GM19238 (cell line): ENCODE data around the gene OVOL2.

Experiments used
- DNase-seq: peaks from one replicate; pipeline ENCODE4 v3.0.0; 2011; ENCODE audit warnings: low spot score; ENCODE audit not compliant: insufficient read length

OVOL2 gene

DNA sequence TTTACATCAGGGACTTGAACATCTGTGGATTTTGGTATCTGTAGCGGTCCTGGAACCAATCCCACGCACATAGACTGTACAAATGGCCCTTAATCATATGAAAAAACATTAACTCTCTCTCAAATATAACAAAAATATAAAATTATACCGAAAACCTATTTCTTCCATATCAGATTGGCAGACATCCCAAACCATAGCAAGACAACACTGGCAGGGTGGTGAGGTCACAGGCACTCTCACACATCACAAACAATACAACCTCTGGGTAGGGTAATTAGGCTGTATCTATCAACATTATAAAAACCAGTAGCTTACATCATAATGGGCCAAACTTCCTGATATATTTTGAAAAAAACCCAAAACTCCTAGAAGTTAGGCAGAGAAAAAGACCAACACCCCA is 40.9 kb downstream of the OVOL2 start:
- DNase-seq: no peak

DNA sequence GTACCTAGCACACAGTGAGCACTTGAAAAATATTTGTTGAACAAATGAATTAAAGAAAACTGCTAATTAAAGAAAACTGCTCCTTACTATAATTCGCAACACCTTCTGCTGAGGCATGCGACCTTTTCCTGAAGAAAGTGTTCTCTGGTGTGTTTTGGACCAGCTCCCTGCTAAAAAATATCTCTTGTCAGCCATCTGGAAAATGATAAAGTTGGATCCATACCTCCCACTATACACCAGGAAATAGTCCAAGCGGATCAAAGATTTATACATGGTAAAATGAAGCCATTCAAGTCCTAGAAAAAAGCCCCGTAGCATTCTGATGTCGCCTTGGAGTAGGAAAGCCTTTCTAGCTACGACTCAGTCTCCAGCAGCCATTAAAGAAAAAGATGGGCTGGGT is 43.3 kb downstream of the OVOL2 start:
- DNase-seq: no peak

DNA sequence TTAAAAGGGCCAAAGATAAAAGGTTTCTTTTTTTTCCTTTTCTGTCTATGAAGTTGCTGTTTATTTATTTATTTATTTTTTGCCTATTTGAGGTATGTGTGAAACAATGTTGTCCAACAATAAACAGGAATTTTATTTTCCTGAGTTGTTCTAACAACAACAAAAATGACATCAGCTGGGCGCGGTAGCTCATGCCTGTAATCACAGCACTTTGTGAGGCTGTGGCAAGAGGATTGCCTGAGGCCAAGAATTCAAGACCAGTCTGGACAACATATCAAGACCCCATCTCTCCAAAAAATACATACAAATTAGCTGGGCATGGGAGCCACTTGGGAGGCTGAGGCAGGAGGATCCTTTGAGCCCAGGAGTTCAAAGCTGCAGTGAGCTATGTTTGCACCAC is 44.8 kb downstream of the OVOL2 start:
- no peak for DNase-seq

DNA sequence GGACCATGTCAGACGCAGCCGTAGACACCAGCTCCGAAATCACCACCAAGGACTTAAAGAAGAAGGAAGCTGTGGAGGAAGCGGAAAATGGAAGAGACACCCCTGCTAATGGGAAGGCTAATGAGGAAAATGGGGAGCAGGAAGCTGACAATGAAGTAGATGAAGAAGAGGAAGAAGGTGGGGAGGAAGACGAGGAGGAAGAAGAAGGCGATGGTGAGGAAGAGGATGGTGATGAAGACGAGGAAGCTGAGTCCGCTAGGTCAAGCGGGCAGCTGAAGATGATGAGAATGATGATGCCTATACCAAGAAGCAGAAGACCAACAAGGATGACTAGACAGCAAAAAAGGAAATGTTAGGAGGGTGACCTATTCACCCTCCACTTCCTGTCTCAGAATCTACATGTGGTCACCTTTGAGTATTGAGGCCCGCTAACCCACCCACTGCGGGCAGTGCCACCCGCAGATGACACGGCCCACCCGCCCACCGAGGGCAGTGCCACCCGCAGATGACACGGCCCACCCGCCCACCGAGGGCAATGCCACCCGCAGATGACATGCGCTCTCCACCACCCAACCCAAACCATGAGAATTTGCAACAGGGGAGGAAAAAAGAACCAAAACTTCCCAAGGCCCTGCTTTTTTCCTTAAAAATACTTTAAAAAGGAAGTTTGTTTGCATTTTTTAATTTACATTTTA is 45.6 kb downstream of the OVOL2 start:
- no peak for DNase-seq

DNA sequence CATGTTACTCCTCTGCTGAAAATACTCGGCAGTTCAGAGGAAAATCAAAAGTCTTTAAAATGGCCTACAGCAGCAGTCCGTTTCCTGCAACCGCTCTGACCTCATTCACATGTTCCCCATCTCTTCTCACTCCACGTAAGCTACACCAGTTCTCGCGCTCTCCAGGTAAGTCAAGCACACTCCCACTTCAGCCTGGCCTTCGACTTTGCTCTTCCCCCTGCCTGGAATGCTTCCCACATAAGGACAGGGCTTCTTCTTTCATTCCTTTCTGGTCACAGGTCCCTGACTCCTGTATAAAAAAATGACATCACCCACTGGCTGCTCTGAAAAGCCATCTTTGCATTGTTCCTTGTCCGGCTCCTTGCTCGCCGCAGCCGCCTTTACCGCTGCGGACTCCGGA is 46.2 kb downstream of the OVOL2 start:
- no peak for DNase-seq

DNA sequence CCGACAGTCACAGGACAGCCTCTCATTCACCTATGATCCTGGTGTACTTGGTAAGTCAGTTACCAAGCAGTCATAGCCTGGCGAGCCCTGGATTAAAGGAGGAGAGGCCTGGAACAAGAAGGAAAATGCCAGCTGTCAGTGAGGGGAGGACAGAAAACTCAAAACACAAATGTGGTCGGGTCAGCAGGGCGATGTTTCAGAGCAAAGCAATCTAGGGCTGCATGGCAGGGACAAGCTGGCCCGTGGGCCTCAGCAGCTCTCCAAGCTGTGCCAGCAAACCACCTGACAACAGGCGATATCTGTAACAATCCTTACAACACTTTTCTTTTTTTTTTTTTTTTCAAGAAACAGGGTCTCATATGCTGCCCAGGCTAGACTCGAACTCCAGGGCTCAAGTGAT is 48.6 kb downstream of the OVOL2 start:
- DNase-seq: no peak

DNA sequence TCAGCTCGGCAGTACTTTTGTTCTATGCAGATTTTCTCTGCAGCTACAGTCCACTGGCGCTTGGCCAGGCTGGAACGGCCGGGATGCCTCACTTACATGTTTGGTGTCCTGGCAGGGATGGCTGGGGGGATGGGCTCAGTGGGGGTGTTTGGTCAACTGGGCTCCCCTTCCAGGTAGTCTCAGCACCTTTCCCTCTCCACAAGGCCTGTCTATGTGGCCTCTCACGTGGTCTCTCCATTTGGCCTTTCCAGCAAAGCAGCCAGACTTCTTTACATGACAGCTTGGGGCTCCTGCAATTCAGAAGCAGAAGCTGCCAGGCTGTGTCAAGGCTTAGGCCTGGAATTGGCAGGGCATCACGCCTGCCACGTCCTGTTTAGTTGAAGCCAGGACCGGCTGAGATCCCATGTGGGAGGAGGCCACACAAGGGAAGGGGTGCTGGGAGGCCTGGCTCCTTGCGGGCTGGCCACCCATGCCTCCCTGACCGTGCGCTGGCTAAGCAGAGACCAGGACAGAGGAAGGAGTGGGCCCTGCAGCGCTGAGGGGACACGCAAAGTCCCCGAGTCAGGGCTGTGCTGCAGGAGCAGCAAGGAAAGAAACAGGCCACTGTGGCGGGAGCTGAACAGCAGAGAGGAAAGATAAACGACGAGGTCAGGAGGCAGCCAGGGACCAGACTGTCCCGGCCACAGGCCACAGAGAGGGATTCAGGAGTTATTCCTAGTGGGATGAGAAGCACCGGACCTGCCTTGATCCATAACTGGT is 50.0 kb downstream of the OVOL2 start:
- DNase-seq: no peak

DNA sequence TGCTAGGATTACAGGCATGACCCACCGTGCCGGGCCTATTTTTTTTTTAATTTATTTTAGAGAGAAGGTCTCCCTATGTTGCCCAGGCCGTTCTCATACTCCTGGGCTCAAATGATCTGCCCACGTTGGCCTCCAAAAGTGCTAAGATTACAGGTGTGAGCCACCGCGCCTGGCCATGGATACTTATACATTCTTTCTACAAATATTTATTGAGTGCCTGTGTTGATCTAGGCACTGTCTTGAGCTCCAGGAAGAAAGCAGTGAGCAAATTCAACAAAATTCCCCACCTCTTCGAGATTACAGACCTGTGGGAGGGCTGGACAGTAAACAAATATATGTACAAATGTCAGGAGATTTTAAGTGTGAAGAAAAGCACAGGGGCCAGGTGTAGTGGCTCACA is 51.0 kb downstream of the OVOL2 start:
- no peak for DNase-seq

DNA sequence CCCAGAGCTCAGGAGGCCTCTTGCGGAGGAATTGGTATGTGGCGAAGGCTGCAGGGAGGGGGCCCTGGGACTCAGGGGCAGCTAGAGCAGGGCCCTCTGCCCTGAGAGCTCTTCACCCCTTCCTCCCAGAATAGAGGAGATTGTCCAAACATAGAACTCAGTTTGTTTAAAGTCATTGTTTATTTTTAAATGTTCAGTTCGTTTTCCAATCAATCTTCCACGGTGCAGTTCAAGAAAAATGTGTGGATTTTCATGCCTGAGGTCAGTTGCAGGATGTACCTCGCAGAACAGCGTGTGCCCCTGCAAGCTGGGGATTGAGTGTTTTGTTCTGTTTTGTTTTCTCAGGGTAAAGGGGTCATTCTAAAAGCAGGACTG is 51.7 kb downstream of the OVOL2 start:
- no peak for DNase-seq

DNA sequence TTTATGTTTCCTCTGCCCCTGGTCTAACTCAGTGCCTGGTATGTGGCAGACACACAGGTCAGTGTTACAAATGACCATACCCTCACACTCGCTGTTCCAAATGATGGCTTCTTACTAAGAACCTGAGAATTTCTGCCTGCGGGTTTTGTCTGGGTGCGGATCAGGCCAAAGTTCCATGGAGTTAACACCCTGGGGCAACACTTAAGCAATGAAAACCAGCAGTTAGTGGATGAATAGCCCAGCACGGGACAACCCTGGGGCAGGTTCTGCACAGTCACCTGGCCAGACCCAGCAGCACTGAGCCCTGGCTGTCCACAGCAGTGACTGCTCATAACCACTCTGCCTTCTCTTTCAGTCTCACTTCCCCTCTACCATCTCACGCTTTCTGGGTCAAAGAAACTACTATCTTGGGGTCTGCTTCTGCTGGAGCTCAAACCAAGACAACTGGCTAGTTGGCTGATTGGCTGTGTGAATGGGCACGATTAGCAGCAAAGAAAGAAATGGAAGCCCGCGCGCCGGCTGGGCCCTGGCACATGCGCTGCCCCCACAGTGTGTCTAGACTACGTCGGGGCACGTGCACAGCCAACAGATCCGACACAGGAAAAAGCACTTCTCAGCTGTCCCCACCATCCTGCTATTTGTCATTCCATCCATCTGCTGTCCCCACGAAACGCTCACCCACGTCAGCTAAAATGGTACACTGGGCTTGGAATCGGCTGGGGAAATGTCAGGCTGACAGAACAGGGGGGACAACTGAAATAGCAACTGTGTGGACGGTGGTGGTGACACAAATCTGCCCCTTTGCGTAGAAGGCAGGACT is 52.3 kb downstream of the OVOL2 start:
- DNase-seq: peak; percentile 68

DNA sequence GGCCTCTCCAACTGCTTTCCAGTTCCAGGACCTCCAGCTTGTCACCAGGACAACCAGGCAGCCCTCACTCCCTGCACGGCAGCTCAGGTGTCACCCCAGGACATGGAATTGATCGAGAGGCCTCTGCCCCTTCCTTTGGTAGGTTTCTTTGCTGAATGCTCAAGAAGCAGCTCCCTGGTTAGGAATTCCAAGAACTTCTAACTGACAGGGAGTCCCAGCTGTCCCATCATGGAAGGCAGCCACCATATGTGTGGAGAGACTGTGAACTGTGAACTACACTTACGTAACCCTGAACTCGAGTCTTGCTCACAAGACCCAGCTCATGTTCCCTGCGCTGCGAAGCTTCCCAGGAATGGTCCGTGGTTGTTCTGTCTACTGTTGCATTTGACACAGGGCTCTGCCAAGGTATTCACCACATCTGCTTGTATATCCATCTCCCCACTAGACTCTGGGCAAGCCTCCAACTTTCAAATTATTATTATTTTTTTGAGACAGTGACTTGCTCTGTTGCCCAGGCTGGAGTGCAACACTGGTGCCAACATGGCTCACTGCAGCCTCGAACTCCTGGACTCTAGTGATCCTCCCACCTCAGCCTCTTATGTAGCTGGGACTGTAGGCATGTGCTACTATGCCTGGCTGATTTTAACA is 53.2 kb downstream of the OVOL2 start:
- no peak for DNase-seq

DNA sequence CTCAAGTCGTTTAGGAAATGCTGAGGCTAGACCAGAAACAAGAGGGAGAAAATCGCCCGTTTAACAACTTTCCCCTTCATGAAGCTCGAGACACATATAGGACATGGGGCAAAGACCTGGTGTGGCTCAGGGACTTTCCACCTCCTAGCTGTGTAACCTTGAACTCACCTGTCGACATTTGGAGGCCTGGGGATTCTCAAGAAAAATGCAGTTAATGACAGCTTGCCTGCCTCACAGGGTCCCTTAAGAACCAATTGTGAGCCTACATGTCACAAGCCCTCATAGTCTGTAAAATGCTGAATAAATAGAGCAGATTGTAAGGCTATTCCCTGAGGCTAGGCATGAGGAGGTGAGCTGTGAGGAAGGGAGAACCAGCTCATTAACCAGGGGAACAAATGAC is 53.8 kb downstream of the OVOL2 start:
- DNase-seq: peak; percentile 30

DNA sequence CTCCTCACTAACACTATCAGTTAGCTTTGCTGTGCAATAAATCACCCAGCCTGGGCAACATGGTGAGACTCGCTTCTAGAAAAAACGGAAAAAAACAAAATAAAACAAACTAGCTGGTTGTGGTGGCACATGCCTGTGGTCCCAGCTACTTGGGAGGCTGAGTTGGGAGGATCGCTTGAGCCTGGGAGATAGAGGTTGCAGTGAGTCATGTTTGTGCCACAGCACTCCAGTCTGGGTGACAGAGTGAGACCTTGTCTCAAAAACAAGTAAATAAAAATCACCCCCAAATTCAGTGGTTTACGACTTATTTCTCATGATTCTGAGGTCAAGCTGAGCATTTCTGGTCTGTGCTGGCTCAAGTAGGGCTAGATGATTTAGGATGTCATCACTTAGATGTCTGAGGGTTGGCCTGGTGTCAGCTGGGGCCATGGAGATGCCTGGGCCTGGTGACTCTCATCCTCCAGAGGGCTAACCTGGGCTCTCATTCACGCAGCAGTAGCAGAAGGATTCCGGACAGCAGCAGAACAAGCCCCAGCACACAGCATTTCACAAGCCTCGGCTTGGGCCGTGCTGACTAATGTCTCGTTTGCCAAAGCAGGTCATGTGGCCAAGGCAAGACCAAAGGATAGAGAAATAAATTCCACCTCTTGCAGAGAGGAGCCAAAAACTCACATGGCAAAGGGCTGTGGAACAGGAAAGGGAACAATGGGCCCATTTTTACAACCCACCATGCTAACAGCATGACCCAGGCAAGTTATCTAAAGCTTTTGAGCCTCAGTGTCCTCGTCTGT is 56.4 kb downstream of the OVOL2 start:
- DNase-seq: no peak

DNA sequence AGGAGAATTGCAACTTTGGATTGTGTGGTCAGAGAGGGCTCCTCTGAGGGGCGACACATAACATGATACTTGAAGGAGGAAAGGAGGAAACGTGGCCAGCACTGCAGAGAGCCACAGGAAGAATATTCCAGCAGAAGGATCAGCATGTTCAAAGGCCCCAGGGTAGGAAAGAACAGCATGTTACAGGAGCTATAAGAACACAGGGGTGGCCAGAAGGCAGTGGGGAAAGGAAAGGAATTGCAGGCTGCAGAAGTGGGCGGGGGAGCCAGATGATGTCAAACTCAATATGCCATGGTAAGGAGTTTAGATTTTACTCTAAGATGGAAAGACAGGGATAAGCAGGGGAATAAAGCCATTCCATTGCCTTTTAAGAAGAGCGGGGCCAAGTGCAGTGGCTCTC is 58.1 kb downstream of the OVOL2 start:
- no peak for DNase-seq

DNA sequence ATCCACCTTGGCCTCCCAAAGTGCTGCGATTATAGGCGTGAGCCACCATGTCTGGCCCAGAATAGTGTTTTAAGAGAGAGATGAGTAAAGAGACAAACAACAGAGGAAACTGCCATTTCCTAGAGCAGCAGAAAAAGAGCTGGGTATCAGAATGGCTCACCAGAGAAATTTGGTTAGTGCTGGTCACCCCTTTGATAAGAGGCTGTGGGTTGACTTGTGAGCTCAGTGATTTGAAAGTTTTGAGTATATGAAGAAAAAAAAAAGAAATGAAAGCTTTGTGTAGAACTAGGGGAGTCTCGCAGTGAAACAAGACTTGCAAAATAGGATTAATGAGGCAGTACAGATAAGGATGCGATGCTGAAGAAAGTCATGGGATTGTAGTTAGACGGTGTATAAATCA is 59.3 kb downstream of the OVOL2 start:
- no peak for DNase-seq

DNA sequence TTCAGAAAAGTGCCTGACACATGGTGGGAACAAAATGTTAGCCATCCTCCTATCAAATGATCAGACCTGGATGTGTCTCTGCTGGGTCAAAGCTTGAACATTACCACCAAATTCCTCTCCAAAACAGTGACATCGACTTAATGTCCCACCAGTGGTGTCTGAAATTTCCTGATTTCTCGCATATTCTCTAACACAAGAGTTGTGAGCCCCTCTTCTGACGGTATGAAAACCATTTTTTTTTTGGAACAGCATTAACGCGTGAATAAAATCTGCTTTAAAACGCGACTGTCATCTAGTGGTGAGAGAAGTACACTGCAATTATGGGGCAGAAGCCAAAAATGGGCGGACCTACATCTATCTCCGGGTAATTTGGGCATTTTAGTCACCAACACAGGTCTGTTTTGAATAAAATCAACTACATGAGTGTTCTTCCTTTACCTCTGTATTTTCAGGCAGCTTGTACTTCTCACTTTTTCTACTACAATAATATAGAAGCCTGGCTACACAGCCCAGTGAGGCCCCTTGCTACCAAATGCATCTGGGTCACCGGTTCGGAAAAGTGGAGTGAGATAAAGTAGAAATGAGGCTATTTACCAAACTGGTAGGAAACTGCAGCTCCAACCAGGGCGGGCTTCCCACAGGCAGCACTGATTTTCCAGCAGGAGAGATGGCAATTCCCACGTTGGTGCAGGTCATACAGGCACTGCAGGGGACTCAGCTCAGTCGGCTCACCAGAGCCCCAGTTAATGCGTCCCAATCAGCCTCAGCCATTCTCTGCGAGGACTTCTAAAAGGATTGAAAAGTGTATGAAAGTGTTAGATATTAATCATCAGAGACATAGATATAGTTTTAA is 61.5 kb downstream of the OVOL2 start:
- no peak for DNase-seq

DNA sequence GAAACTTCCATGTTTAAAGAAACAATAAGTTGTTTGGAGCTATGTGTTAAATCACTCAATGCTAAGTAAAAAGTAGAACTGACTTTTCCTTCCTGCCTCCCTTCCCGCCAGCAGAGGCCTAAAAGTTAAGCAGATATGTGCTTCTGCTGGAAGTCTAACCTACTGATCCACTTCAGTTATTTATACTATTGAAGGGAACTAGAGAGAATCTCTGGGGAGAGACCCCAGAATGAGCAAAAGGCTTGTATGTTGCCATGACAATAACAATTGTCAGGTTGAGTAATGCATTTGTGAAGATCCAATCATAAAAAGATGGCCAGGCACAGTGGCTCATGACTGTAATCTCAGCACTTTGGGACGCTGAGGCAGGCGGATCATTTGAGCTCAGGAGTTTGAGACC is 64.2 kb downstream of the OVOL2 start:
- no peak for DNase-seq

DNA sequence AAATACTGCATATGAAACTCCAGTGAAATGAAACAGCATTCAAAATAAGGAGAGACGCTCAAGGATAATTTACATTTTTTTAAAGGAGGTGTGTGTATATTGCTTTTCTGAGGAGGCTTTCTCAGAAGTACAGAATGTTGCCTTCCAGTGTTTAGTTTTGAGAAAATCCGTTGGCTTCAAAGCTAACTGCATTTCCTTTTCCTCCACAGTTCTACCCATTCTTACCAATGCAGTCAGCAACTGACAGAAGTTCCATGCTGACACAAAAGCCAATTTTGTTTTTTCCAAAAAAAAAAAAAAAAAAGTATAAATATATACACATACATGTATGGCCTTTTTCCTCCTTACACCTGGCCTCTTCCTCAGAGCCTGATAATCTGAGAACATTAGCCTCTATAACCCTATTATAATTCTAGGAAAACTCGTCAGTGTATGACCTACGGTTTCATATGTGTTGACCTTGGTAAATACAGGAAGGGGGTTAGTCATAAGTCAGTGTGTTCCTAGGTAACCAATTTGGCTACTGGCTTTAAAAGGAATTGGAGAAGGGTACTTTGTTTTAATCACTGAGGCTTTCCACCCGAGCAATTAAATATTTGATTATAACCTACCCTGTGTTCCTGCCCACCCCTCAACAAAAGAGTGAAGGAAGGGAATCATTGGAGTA is 64.7 kb downstream of the OVOL2 start:
- DNase-seq: no peak

DNA sequence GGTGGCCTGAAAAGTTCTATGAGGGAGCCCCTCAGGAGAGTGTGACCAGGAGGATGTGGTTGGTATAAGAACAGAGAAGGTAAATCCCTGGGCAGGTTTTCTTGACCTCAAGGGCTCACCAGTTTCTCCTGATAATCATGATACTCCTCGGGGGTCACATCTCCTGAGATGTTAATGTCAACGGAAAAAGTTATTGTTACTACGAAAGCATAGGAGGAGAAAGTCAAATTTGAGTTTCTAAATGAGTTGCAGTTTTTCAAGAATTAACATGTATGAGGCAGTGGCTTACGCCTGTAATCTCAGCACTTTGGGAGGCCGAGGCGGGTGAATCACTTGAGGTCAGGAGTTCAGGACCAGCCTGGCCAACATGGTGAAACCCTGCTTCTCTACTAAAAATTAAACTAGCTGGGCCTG is 65.5 kb downstream of the OVOL2 start:
- no peak for DNase-seq
